OCI-M2 (cell line): Measurements from ENCODE around the gene TFPT.

Experiments used
- DNase-seq: peaks from one replicate; lab custom pipeline; 2025; ENCODE audit not compliant: unreplicated experiment; lab: John Stamatoyannopoulos, UW

Gene TFPT

DNA sequence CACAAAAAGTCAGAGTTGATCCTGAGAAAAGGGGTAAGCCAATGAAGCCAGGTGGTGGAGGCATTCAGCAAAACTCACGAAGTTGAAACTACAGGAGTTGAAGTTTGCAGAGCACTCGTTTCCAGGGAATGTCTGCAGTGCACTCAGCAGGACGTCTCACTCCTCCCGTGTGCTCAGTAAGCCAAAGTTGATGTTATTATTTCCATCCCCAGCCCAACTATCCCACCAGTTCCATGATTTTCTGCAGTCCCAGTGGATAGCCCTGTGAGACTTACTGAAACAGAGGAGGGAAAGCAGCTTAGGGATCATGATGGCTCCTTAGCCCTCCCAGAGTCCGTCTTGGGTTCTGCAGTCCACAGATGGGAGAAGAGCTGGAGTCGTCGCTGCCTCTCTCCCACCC lies 34.4 kb downstream of the TFPT start, which contains the start of gene TARM1:
Gene TARM1 (minus strand): TSS at position 334 of the 400 bp plus-strand sequence. CDS start 25 bp downstream, at position 309.
- DNase-seq: no peak

DNA sequence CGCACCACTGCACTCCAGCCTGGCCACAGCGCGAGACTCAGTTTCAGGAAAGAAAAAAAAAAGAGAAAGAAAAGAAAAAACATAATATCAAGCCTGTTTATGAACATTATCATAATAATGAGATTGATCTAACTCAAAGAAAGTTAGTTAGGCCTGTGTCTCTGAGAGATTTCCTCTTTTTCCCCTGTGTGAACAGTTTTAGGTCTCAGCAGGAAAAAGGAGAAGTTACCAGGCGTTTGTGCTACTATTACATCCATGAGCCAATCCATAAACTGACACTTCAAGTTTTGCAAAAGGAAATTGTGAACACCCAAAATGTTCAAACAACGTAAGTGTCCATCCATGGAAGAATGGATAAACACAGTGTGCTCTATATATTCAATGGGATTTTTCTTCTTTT lies 38.1 kb downstream of the TFPT start:
- no peak for DNase-seq

DNA sequence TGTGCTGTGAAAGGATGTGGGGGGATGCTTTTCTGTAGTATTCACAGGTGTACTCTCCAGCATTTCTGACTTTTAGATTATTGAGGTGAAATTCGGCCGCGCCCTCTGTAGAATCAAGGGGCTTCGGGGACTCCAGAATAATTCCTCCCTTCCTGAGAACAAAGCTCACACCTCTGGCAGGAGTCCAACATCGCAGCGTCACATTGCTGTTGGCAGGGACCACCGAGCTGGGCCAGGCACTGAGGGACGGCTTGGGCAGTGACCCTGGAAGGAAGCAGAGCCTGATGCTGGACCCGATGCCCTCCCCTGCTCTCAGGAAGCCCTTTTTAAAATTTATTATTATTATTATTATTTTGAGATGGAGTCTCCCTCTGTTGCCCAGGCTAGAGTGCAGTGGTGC lies 40.6 kb downstream of the TFPT start:
- no peak for DNase-seq

DNA sequence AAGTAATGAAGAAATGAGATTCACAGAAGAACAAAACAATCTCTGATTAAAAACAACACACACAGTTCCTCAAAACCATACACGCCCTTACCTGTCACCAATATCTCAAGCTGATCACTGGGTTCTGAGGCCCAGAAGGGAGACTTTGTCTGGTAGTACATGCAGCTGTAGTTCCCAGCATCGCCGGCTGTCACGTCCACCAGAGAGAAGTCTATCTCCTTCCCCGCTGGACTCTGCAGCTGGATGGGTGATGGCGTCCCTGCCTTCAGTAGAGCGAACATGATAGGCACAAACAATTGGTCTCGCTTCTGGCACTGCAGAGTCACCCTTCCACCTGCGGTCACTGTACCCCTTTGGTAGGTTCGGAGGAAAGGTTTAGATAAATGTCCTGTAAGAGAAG lies 41.6 kb downstream of the TFPT start:
- no peak for DNase-seq

DNA sequence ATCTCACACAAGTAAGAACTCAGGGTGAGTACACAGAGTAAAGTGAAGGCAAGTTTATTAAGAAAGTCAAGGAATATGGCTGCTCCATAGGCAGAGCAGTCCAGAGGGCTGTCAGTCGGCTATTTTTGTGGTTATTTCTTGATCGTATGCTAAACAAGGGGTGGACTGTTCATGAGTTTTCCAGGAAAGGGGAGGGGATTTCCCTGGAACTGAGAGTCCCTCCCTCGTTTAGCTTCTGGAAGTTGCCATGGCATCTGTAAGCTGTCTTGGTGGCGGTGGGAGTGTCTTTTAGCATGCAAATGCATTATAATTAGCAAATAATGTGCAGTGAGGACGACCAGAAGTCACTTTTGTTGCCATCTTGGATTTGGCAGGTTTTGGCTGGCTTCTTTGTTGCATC lies 46.0 kb downstream of the TFPT start:
- no peak for DNase-seq

DNA sequence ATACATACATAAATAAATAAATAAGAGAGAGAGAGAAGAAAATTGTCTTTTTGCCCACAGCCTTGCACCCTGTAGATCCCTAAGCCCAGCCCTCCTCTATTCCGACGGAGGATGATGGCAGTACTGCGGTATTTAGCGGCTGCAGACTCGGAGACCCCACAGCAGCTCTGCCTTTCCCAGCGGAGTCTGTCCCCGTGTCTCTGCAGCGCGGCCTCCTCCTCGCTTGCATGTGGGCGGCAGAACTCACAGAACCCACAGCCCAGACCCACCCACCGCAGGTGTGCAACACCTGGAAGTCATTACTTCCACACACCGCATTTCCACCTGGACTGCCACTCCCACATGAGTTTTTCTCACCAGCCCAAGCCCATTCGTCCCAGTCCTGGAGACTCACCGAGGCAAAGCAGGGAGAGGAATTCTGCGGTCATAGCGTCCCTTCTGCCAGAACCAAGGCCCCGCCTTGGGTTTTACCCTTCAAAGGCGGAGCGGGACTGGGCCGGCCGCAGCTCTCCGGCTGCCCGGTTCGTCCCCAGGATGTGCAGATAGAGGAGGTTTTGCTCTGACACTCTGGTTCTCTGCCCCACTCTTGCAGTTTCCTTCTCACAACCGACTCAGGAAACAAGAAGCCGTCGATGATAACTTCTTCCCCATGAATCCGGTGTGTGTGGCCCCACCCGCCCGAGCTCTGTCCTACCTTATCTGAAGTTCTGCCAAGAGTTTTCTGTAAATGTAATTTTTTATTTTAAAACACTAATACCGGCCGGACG lies 51.9 kb downstream of the TFPT start, which contains the start of gene VSTM1:
Gene VSTM1 (minus strand): TSS at position 548 of the 767 bp plus-strand sequence. CDS start 120 bp downstream, at position 428.
- no peak for DNase-seq

DNA sequence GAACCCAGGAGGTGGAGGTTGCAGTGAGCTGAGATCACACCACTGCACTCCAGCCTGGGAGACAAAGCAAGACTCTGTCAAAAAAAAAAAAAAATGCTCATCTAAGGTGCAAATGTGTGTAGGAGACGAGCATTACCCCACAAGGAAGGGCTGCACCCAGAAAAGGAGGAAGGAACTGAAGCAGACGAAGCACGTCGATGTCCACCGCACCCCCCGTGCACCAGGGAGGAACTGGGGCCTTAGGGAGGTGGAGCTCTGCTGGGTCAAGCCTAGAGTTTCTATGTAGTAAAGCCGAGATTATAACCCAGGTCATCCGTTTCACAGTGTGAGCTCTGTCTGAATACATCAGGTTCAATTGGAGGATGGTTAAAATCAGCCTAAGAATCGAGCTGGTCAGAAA lies 52.8 kb downstream of the TFPT start:
- DNase-seq: no peak
